ENCODE measurements around the gene RNF19B.
"Not testable (repeated sequence)": the region's sequence is repeated elsewhere in the genome, so short reads cannot be mapped to it uniquely, and the experiment has no call there.

Gene RNF19B

GRCh38 chr1:32997381-32997891 lies 32.8 kb upstream of the RNF19B start:
- Histone ChIP-seq H3K9ac (ENCODE audit: low read length) (no peak overlapping the region), H4K8ac (ENCODE audit: low read depth, low read length) (no peak overlapping the region), H3K79me1 (ENCODE audit: low read length) (no peaks in the 10 kb centered on the region), H3K56ac (ENCODE audit: low read length) (no peak overlapping the region), H3K27ac (ENCODE audit: low read depth, low read length) (no peak overlapping the region), H4K5ac (ENCODE audit: low read length) (no peak overlapping the region), H2BK5ac (ENCODE audit: low read length) (no peak overlapping the region), H2AK5ac (ENCODE audit: low read length) (no peak overlapping the region), H3K23ac (ENCODE audit: low read length) (no peak overlapping the region), H3K4ac (ENCODE audit: low read depth, low read length) (no peak overlapping the region), H3K36me3 (ENCODE audit: control insufficient read depth, insufficient read depth, low read length) (no peaks in the 10 kb centered on the region), H3K18ac (ENCODE audit: low read length) (no peak overlapping the region), H2BK15ac (replicated peaks; ENCODE audit: low read depth) (no peak overlapping the region), H2BK120ac (ENCODE audit: low read depth, low read length) (no peak overlapping the region), H3K4me3 (ENCODE audit: low read length) (no peak overlapping the region), H3K4me1 (ENCODE audit: control insufficient read depth, low read depth, low read length) (peaks cover 1% of the 10 kb centered on the region), H3K27me3 (ENCODE audit: insufficient read depth, low read length, poor library complexity) (no peaks in the 10 kb centered on the region), H3K4me2 (ENCODE audit: low read length) (no peak overlapping the region), H3K79me2 (ENCODE audit: control insufficient read depth, insufficient read depth, low read length) (no peaks in the 10 kb centered on the region)
- DNase-seq = no peak
- WGBS (ENCODE audit: extremely low coverage, insufficient coverage, low lambda C conversion rate) = no CpG with 5 or more reads among the region's 2 CpGs

DNA sequence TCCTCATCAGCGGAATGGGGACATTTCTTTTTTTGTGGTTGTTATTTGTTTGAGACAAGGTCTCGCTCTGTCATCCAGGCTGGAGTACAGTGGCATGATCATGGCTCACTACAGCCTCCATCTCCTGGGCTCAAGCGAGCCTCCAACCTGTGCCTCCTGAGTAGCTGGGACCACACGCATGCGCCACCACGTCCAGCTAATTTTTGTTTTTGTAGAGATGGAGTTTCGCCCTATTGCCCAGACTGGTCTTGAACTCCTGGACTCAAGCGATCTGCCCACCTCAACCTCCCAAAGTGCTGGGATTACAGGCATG lies 28.7 kb upstream of the RNF19B start:
- H4K5ac ChIP-seq (ENCODE audit: low read length); H3K4me3 ChIP-seq (ENCODE audit: low read length); H3K79me2 ChIP-seq (ENCODE audit: control insufficient read depth, insufficient read depth, low read length); H3K23ac ChIP-seq (ENCODE audit: low read length); H3K4ac ChIP-seq (ENCODE audit: low read depth, low read length); H2BK5ac ChIP-seq (ENCODE audit: low read length); H3K79me1 ChIP-seq (ENCODE audit: low read length); H3K4me2 ChIP-seq (ENCODE audit: low read length); H3K18ac ChIP-seq (ENCODE audit: low read length); H3K27me3 ChIP-seq (ENCODE audit: insufficient read depth, low read length, poor library complexity); H3K36me3 ChIP-seq (ENCODE audit: control insufficient read depth, insufficient read depth, low read length); H3K27ac ChIP-seq (ENCODE audit: low read depth, low read length); H4K8ac ChIP-seq (ENCODE audit: low read depth, low read length); H2AK5ac ChIP-seq (ENCODE audit: low read length); H2BK15ac ChIP-seq (replicated peaks; ENCODE audit: low read depth); H3K4me1 ChIP-seq (ENCODE audit: control insufficient read depth, low read depth, low read length); DNase-seq; H2BK120ac ChIP-seq (ENCODE audit: low read depth, low read length); H3K56ac ChIP-seq (ENCODE audit: low read length); H3K9ac ChIP-seq (ENCODE audit: low read length): not testable (repeated sequence)
- WGBS (ENCODE audit: extremely low coverage, insufficient coverage, low lambda C conversion rate) = no CpG with 5 or more reads among the region's 8 CpGs

DNA sequence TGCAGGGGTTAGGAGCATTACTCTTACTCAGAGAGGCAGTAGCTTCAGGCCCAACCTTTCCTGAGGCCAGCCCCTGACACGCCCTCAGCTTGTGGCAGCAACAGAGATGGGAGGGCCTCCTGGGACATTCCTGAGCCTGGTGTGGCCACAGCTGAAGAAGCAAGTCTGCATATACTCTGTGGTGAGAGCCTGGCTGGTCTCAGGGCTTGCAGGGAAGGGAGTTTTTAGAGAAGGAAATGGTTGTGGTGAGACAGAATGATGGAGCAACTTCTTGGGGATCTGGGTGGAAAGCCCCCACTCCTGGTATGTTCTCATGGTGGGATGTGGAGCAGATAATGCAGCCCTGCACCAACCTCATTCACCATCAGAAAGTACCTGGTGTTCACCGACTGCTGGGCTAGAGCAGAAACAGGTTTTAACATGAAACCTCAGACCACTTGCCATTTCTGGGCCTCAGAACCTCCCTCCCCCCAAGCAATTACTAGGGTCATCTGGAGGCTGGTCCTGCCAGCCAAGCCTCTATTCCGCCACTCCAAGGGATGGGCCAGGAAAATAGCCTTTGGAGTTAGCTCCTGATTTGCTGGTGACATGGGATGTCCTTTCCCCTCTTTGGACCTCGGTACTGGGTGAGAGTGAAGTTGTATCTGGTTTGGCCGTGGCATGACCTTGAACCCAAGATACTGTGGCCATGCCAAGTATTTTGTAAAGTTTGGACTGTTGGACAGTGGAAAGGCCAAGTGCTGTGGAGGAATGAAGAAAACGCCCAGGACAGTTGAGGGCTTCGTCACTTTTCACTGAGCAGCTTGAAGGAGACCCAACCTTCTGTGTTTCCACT lies 28.1 kb upstream of the RNF19B start:
- no peak overlapping the region for H4K8ac ChIP-seq (ENCODE audit: low read depth, low read length)
- H3K79me1 ChIP-seq (ENCODE audit: low read length) = no peaks in the 10 kb centered on the region
- no peak overlapping the region for H3K4me2 ChIP-seq (ENCODE audit: low read length)
- DNase-seq = peak; percentile 97
- H3K9ac ChIP-seq (ENCODE audit: low read length) = no peak overlapping the region
- H3K18ac ChIP-seq (ENCODE audit: low read length) = no peak overlapping the region
- H2BK15ac ChIP-seq (replicated peaks; ENCODE audit: low read depth) = no peak overlapping the region
- no peak overlapping the region for H3K56ac ChIP-seq (ENCODE audit: low read length)
- H3K4ac ChIP-seq (ENCODE audit: low read depth, low read length) = no peak overlapping the region
- no peaks in the 10 kb centered on the region for H3K79me2 ChIP-seq (ENCODE audit: control insufficient read depth, insufficient read depth, low read length)
- H3K23ac ChIP-seq (ENCODE audit: low read length) = no peak overlapping the region
- no peak overlapping the region for H2AK5ac ChIP-seq (ENCODE audit: low read length)
- no peak overlapping the region for H2BK120ac ChIP-seq (ENCODE audit: low read depth, low read length)
- no peak overlapping the region for H3K27ac ChIP-seq (ENCODE audit: low read depth, low read length)
- no peaks in the 10 kb centered on the region for H3K36me3 ChIP-seq (ENCODE audit: control insufficient read depth, insufficient read depth, low read length)
- no peak overlapping the region for H4K5ac ChIP-seq (ENCODE audit: low read length)
- no peak overlapping the region for H2BK5ac ChIP-seq (ENCODE audit: low read length)
- H3K4me1 ChIP-seq (ENCODE audit: control insufficient read depth, low read depth, low read length) = peaks cover 1% of the 10 kb centered on the region
- H3K27me3 ChIP-seq (ENCODE audit: insufficient read depth, low read length, poor library complexity) = no peaks in the 10 kb centered on the region
- H3K4me3 ChIP-seq (ENCODE audit: low read length) = no peak overlapping the region
- WGBS (ENCODE audit: extremely low coverage, insufficient coverage, low lambda C conversion rate) = no CpG with 5 or more reads among the region's 7 CpGs

GRCh38 chr1:32991819-32992488 lies 27.3 kb upstream of the RNF19B start:
- WGBS (ENCODE audit: extremely low coverage, insufficient coverage, low lambda C conversion rate) = no CpG with 5 or more reads among the region's 9 CpGs
- Histone ChIP-seq H2AK5ac (ENCODE audit: low read length) (no peak overlapping the region), H4K8ac (ENCODE audit: low read depth, low read length) (no peak overlapping the region), H3K4me2 (ENCODE audit: low read length) (no peak overlapping the region), H2BK120ac (ENCODE audit: low read depth, low read length) (no peak overlapping the region), H3K79me1 (ENCODE audit: low read length) (no peaks in the 10 kb centered on the region), H3K23ac (ENCODE audit: low read length) (no peak overlapping the region), H3K56ac (ENCODE audit: low read length) (no peak overlapping the region), H3K79me2 (ENCODE audit: control insufficient read depth, insufficient read depth, low read length) (no peaks in the 10 kb centered on the region), H2BK5ac (ENCODE audit: low read length) (no peak overlapping the region), H2BK15ac (replicated peaks; ENCODE audit: low read depth) (no peak overlapping the region), H3K4me1 (ENCODE audit: control insufficient read depth, low read depth, low read length) (peaks cover 1% of the 10 kb centered on the region), H4K5ac (ENCODE audit: low read length) (no peak overlapping the region), H3K18ac (ENCODE audit: low read length) (no peak overlapping the region), H3K4ac (ENCODE audit: low read depth, low read length) (no peak overlapping the region), H3K4me3 (ENCODE audit: low read length) (no peak overlapping the region), H3K9ac (ENCODE audit: low read length) (no peak overlapping the region), H3K36me3 (ENCODE audit: control insufficient read depth, insufficient read depth, low read length) (no peaks in the 10 kb centered on the region), H3K27me3 (ENCODE audit: insufficient read depth, low read length, poor library complexity) (no peaks in the 10 kb centered on the region), H3K27ac (ENCODE audit: low read depth, low read length) (no peak overlapping the region)
- DNase-seq = no peak

DNA sequence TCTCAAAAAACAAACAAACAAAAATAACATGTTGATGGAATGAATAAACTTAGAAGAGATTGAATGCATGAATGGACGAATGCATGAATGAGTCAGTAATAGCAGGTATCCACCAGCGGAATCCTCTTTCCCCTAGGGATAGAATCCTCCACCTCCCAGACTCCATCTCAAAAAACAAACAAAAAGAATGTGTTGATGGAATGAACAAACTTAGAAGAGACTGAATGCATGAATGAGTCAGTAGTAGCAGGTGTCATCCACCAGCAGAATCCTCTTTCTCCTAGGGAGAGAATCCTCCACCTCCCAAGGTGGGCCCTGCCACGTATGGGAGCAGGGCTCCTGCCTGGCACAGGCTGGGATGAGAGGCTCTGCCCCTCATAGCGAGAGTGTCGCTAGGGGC lies 26.8 kb upstream of the RNF19B start:
- Histone ChIP-seq H3K27ac (ENCODE audit: low read depth, low read length) (no peak overlapping the region), H3K79me1 (ENCODE audit: low read length) (no peaks in the 10 kb centered on the region), H4K5ac (ENCODE audit: low read length) (no peak overlapping the region), H2BK120ac (ENCODE audit: low read depth, low read length) (no peak overlapping the region), H3K4me2 (ENCODE audit: low read length) (no peak overlapping the region), H3K23ac (ENCODE audit: low read length) (no peak overlapping the region), H3K56ac (ENCODE audit: low read length) (no peak overlapping the region), H3K4me1 (ENCODE audit: control insufficient read depth, low read depth, low read length) (peaks cover 1% of the 10 kb centered on the region), H2AK5ac (ENCODE audit: low read length) (no peak overlapping the region), H3K4ac (ENCODE audit: low read depth, low read length) (no peak overlapping the region), H3K18ac (ENCODE audit: low read length) (no peak overlapping the region), H2BK15ac (replicated peaks; ENCODE audit: low read depth) (no peak overlapping the region), H4K8ac (ENCODE audit: low read depth, low read length) (no peak overlapping the region), H3K79me2 (ENCODE audit: control insufficient read depth, insufficient read depth, low read length) (no peaks in the 10 kb centered on the region), H3K9ac (ENCODE audit: low read length) (no peak overlapping the region), H3K4me3 (ENCODE audit: low read length) (no peak overlapping the region), H3K27me3 (ENCODE audit: insufficient read depth, low read length, poor library complexity) (no peaks in the 10 kb centered on the region), H3K36me3 (ENCODE audit: control insufficient read depth, insufficient read depth, low read length) (no peaks in the 10 kb centered on the region), H2BK5ac (ENCODE audit: low read length) (no peak overlapping the region)
- DNase-seq = no peak
- no CpG with 5 or more reads among the region's 5 CpGs for WGBS (ENCODE audit: extremely low coverage, insufficient coverage, low lambda C conversion rate)
